K562 (cell line): ENCODE measurements around the gene LMNA. TPM values are rescaled to one million over a fixed set of nuclear protein-coding genes. Genes with fewer than 3 reads are reported as not detected.
A peak's percentile ranks its signal among the peaks of the same experiment; 100 is the strongest.

Source experiments
- C11orf30 ChIP-seq: fragments of 450-650 bp; IDR thresholded peaks from 2 replicates; pipeline ENCODE4 v1.6.1; 2016; ENCODE audit warnings: low read depth, mild to moderate bottlenecking
- CEBPG ChIP-seq, 3 experiments: fragments of 200-800 bp in 1 of 3; sonication (Bioruptor generic) in 1 of 3; sonication (generic) in 1 of 3; formaldehyde crosslinking in 1 of 3; IDR thresholded peaks in 2 of 3; conservative IDR thresholded peaks in 1 of 3; 2 replicates each; pipeline versions ENCODE4 v1.6.1 to v1.8.0; 2016 to 2022; ENCODE audit warnings: missing compliant biosample characterization in 2 of 3, missing genetic modification characterization in 2 of 3, mild to moderate bottlenecking in 1 of 3, missing genetic modification reagents in 1 of 3
- ELF1 ChIP-seq: fragments of 200-800 bp; sonication (Bioruptor generic); IDR thresholded peaks from 2 replicates; pipeline ENCODE4 v1.6.1; 2016; ENCODE audit warnings: missing genetic modification characterization, missing compliant biosample characterization
- GTF2F1 ChIP-seq: IDR thresholded peaks from 2 replicates; pipeline ENCODE4 v1.6.1; 2011; ENCODE audit warnings: low read depth, low read length, improper control_type of control experiment
- HDAC8 ChIP-seq: fragments of 450-650 bp; IDR thresholded peaks from 2 replicates; pipeline ENCODE4 v1.6.1; 2016; ENCODE audit warnings: mild to moderate bottlenecking, missing genetic modification characterization, moderate library complexity, missing compliant biosample characterization
- LCOR ChIP-seq: sonication (generic); formaldehyde crosslinking; IDR thresholded peaks from 2 replicates; pipeline ENCODE4 v1.8.0; 2022; ENCODE audit warnings: mild to moderate bottlenecking, missing genetic modification reagents
- PHF21A ChIP-seq: fragments of 450-650 bp; IDR thresholded peaks from 2 replicates; pipeline ENCODE4 v1.6.1; 2017; ENCODE audit warnings: low read depth, borderline replicate concordance
- PPARD ChIP-seq: fragments of 250-450 bp; sonication (Bioruptor Pico); IDR thresholded peaks from 2 replicates; pipeline ENCODE4 v1.8.0; 2022; ENCODE audit warnings: inconsistent platforms, mild to moderate bottlenecking, moderate library complexity
- ZFP36 ChIP-seq: fragments of 150-350 bp; IDR thresholded peaks from 2 replicates; pipeline ENCODE4 v1.6.1; 2018; ENCODE audit warnings: low read length, low read depth; ENCODE audit not compliant: partially characterized antibody
- ZNF134 ChIP-seq: fragments of 250-450 bp; sonication (Bioruptor Pico); conservative IDR thresholded peaks from 2 replicates; pipeline ENCODE4 v1.4.0; 2020
- polyA plus RNA-seq, 8 experiments: library from polyadenylated mRNA; depleted of rRNA in 4 of 8; stranded (reverse) in 5 of 8; unstranded in 3 of 8; fragments of >200 nt; fragmentation: Nextera tagmentation in 2 of 8; fragmentation: Illumina TruSeq in 1 of 8; extraction: Ambion mirVana in 2 of 8; extraction: Trizol in 1 of 8; gene quantifications; 2 replicates each; pipeline versions ENCODE4 v1.2.1 to v1.2.3, GENCODE V29; 2011 to 2014; ENCODE audit warnings: inconsistent platforms in 1 of 8, missing spikeins in 1 of 8
- total RNA-seq, 7 experiments: library from RNA; depleted of rRNA in 6 of 7; stranded (reverse); fragments of >200 nt in 6 of 7; fragmentation: Illumina TruSeq in 2 of 7; extraction: Trizol in 2 of 7; gene quantifications; 2 replicates each; pipeline versions ENCODE4 v1.2.1 to v1.2.3, GENCODE V29; 2011 to 2021; ENCODE audit warnings: low replicate concordance in 1 of 7
- TF ChIP-seq, protein P1 (sequence below): sonication (generic); formaldehyde crosslinking; IDR thresholded peaks from 2 replicates; pipeline ENCODE4 v1.8.1; 2023; ENCODE audit warnings: mild to moderate bottlenecking, missing genetic modification reagents
- TF ChIP-seq, protein P2 (sequence below): fragments of 150-350 bp; IDR thresholded peaks from 2 replicates; pipeline ENCODE4 v1.6.1; 2014; ENCODE audit warnings: low read depth, mild to moderate bottlenecking, low read length, borderline replicate concordance
- TF ChIP-seq, protein P3 (sequence below): fragments of 450-650 bp; IDR thresholded peaks from 2 replicates; pipeline ENCODE4 v1.6.1; 2017; ENCODE audit warnings: antibody characterized with exemption
- TF ChIP-seq, protein P4 (sequence below): fragments of 450-650 bp; IDR thresholded peaks from 2 replicates; pipeline ENCODE4 v1.7.0; 2016; ENCODE audit warnings: borderline replicate concordance
- TF ChIP-seq, protein P5 (sequence below): fragments of 450-650 bp; formaldehyde crosslinking; IDR thresholded peaks from 2 replicates; pipeline ENCODE4 v1.4.0; 2020; ENCODE audit warnings: mild to moderate bottlenecking

LMNA gene
- total and polyA plus RNA-seq, 9 of the 15 experiments (the other 6 are each of a cell fraction or from before 2014, with no cell fraction given), result 1.00 to 347 (median 88.2) TPM

DNA sequence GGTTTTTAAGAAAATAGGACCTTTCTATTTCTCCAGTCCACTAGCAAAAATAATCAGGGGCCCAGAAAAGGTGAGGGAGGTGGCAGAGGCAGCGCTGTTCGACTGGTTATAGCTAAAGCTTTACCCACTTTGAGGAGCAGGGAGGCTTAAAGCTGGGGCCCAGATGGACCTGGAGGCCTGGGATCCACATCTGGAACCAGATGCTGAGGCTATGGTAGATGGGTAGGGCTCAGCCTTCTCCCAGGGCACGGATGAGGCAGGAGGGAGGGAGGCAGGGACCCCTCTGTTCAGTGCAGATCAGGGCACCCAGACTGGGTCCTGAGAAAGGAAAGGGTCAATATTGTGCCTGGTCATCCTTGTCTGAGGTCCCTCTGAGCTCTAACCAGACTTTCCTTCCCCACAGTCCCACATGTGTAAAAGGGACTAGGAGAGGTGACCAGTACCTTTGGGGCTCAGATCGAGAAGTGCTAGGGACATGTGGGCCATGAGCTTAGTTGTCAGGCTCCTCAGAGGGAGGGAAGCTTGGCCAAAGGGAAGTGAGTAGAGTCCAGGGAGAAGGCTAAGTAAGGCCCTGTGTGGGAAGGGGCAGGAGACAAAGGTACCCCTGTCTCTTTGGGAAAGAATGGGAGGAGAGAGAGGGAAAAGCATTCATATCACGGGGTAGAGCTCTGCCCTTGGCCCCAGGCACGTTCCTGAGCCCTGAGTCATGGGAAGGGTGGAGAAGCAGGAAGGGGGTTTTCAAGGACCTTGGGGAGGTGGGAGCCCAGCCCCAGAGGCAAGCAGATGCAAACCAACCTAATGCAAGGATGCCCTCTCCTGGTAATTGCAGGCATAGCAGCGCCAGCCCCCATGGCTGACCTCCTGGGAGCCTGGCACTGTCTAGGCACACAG lies 15.4 kb downstream of the LMNA start (continued):
- TF ChIP-seq, protein P1, sequence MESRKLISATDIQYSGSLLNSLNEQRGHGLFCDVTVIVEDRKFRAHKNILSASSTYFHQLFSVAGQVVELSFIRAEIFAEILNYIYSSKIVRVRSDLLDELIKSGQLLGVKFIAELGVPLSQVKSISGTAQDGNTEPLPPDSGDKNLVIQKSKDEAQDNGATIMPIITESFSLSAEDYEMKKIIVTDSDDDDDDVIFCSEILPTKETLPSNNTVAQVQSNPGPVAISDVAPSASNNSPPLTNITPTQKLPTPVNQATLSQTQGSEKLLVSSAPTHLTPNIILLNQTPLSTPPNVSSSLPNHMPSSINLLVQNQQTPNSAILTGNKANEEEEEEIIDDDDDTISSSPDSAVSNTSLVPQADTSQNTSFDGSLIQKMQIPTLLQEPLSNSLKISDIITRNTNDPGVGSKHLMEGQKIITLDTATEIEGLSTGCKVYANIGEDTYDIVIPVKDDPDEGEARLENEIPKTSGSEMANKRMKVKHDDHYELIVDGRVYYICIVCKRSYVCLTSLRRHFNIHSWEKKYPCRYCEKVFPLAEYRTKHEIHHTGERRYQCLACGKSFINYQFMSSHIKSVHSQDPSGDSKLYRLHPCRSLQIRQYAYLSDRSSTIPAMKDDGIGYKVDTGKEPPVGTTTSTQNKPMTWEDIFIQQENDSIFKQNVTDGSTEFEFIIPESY (CRISPR knock-in tag), result no peak
- no peak for TF ChIP-seq HDAC8 (tag)
- TF ChIP-seq ZNF134 (CRISPR knock-in tag), result no peak
- peak; percentile 11 for TF ChIP-seq ZFP36
- no peak for TF ChIP-seq CEBPG (CRISPR knock-in tag; IDR thresholded peaks at IDR 0.05)
- no peak for TF ChIP-seq CEBPG (tag; conservative IDR thresholded peaks at IDR 0.05 in 1 of 2, IDR thresholded peaks at IDR 0.05 in 1 of 2)
- no peak for TF ChIP-seq LCOR (CRISPR knock-in tag)
- no peak for TF ChIP-seq C11orf30
- TF ChIP-seq, protein P2, sequence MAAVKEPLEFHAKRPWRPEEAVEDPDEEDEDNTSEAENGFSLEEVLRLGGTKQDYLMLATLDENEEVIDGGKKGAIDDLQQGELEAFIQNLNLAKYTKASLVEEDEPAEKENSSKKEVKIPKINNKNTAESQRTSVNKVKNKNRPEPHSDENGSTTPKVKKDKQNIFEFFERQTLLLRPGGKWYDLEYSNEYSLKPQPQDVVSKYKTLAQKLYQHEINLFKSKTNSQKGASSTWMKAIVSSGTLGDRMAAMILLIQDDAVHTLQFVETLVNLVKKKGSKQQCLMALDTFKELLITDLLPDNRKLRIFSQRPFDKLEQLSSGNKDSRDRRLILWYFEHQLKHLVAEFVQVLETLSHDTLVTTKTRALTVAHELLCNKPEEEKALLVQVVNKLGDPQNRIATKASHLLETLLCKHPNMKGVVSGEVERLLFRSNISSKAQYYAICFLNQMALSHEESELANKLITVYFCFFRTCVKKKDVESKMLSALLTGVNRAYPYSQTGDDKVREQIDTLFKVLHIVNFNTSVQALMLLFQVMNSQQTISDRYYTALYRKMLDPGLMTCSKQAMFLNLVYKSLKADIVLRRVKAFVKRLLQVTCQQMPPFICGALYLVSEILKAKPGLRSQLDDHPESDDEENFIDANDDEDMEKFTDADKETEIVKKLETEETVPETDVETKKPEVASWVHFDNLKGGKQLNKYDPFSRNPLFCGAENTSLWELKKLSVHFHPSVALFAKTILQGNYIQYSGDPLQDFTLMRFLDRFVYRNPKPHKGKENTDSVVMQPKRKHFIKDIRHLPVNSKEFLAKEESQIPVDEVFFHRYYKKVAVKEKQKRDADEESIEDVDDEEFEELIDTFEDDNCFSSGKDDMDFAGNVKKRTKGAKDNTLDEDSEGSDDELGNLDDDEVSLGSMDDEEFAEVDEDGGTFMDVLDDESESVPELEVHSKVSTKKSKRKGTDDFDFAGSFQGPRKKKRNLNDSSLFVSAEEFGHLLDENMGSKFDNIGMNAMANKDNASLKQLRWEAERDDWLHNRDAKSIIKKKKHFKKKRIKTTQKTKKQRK, result no peak
- TF ChIP-seq GTF2F1, result no peak
- TF ChIP-seq, protein P3, sequence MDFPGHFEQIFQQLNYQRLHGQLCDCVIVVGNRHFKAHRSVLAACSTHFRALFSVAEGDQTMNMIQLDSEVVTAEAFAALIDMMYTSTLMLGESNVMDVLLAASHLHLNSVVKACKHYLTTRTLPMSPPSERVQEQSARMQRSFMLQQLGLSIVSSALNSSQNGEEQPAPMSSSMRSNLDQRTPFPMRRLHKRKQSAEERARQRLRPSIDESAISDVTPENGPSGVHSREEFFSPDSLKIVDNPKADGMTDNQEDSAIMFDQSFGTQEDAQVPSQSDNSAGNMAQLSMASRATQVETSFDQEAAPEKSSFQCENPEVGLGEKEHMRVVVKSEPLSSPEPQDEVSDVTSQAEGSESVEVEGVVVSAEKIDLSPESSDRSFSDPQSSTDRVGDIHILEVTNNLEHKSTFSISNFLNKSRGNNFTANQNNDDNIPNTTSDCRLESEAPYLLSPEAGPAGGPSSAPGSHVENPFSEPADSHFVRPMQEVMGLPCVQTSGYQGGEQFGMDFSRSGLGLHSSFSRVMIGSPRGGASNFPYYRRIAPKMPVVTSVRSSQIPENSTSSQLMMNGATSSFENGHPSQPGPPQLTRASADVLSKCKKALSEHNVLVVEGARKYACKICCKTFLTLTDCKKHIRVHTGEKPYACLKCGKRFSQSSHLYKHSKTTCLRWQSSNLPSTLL, result no peak
- TF ChIP-seq PPARD (CRISPR knock-in tag), result no peak
- 0 out of 2 replicates have a peak, but pooled peaks have one; percentile 34 for TF ChIP-seq PHF21A
- TF ChIP-seq, protein P4, sequence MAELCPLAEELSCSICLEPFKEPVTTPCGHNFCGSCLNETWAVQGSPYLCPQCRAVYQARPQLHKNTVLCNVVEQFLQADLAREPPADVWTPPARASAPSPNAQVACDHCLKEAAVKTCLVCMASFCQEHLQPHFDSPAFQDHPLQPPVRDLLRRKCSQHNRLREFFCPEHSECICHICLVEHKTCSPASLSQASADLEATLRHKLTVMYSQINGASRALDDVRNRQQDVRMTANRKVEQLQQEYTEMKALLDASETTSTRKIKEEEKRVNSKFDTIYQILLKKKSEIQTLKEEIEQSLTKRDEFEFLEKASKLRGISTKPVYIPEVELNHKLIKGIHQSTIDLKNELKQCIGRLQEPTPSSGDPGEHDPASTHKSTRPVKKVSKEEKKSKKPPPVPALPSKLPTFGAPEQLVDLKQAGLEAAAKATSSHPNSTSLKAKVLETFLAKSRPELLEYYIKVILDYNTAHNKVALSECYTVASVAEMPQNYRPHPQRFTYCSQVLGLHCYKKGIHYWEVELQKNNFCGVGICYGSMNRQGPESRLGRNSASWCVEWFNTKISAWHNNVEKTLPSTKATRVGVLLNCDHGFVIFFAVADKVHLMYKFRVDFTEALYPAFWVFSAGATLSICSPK, result no peak
- TF ChIP-seq, protein P5, sequence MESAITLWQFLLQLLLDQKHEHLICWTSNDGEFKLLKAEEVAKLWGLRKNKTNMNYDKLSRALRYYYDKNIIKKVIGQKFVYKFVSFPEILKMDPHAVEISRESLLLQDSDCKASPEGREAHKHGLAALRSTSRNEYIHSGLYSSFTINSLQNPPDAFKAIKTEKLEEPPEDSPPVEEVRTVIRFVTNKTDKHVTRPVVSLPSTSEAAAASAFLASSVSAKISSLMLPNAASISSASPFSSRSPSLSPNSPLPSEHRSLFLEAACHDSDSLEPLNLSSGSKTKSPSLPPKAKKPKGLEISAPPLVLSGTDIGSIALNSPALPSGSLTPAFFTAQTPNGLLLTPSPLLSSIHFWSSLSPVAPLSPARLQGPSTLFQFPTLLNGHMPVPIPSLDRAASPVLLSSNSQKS, result no peak
- TF ChIP-seq ELF1 (tag), result peak; percentile 50; the same call in 1 of the 2 replicates
